Sigmoid colon (tissue), 4 donors: Measurements from ENCODE around the gene TIAM1.

Source experiments
- EP300 ChIP-seq, 4 donors: sonication (generic); formaldehyde crosslinking; IDR thresholded peaks; one replicate each; pipeline ENCODE4 v1.6.1; 2017; ENCODE audit warnings: antibody characterized with exemption in 4 of 4
- POLR2A ChIP-seq, 2 donors: fragments of 450-650 bp; IDR thresholded peaks; one replicate each; pipeline ENCODE4 v1.6.1; 2016; ENCODE audit warnings: antibody characterized with exemption in 2 of 2, mild to moderate bottlenecking in 2 of 2, moderate library complexity in 2 of 2
- POLR2AphosphoS5 ChIP-seq, 4 donors: sonication (generic); formaldehyde crosslinking; IDR thresholded peaks; one replicate each; pipeline ENCODE4 v1.6.1; 2017; ENCODE audit warnings: antibody characterized with exemption in 4 of 4
- TF ChIP-seq, protein P1 (sequence below), 4 experiments: fragments of 450-650 bp in 3 of 4; fragments of 200-600 bp in 1 of 4; IDR thresholded peaks; one replicate each; pipeline ENCODE4 v1.5.1; 2016 to 2019; ENCODE audit warnings: antibody characterized with exemption in 4 of 4, mild to moderate bottlenecking in 3 of 4, moderate library complexity in 2 of 4

DNA sequence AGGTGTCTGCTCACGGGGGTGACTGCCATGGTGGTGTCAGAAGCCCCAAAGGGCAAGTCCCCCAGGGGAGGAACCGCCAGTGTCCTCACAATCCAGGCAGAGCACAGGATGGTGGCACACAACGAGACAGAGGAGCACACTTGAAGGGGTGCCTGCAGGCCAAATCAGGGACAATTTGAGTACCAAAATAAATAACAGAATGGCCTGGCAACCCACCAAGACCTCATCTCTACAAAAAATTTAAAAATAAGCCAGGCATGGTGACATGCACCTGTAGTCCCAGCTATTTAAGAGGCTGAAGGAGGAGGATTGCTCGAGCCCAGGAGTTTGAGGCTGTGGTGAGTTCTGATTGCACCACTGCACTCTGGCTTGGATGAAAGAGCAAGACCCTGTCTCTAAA lies 38.2 kb downstream of the TIAM1 start:
- TF ChIP-seq, protein P1, sequence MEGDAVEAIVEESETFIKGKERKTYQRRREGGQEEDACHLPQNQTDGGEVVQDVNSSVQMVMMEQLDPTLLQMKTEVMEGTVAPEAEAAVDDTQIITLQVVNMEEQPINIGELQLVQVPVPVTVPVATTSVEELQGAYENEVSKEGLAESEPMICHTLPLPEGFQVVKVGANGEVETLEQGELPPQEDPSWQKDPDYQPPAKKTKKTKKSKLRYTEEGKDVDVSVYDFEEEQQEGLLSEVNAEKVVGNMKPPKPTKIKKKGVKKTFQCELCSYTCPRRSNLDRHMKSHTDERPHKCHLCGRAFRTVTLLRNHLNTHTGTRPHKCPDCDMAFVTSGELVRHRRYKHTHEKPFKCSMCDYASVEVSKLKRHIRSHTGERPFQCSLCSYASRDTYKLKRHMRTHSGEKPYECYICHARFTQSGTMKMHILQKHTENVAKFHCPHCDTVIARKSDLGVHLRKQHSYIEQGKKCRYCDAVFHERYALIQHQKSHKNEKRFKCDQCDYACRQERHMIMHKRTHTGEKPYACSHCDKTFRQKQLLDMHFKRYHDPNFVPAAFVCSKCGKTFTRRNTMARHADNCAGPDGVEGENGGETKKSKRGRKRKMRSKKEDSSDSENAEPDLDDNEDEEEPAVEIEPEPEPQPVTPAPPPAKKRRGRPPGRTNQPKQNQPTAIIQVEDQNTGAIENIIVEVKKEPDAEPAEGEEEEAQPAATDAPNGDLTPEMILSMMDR (IDR thresholded peaks at IDR 0.05) = no peak
- TF ChIP-seq POLR2AphosphoS5 (IDR thresholded peaks at IDR 0.05) = no peak
- TF ChIP-seq POLR2A (IDR thresholded peaks at IDR 0.05) = no peak
- no peak for TF ChIP-seq EP300 (IDR thresholded peaks at IDR 0.05)
